Activated CD8-positive, alpha-beta T cell treated with anti-CD3 and anti-CD28 coated beads for 36 hours (primary cell): ENCODE measurements around the gene GOLGA2. TPM values are rescaled to one million over a fixed set of nuclear protein-coding genes. Genes with fewer than 3 reads are reported as not detected.

Source experiments
- ATAC-seq: fragments of 200-7000 bp; cut with Tn5 transposase; one replicate; pipeline ENCODE4 v1.10.0; 2021; ENCODE audit warnings: mild to moderate bottlenecking, moderate library complexity
- CTCF ChIA-PET: fragments of 350-600 bp; sonication (Branson Sonifier 250); formaldehyde crosslinking; loops from one replicate; lab custom pipeline; 2021; ENCODE audit warnings: antibody characterized with exemption; lab: Charles Lee
- POLR2A ChIA-PET: fragments of 350-600 bp; sonication (Branson Sonifier 250); formaldehyde crosslinking; loops from one replicate; lab custom pipeline; 2021; ENCODE audit warnings: antibody characterized with exemption; lab: Charles Lee
- DNase-seq: peaks from one replicate; pipeline ENCODE4 v3.0.0-alpha.2; 2020
- H3K27ac Mint-ChIP-seq: one replicate; pipeline ENCODE4 v1.8.0; 2021; ENCODE audit warnings: mild to moderate bottlenecking, mixed read lengths
- H3K27me3 Mint-ChIP-seq: one replicate; pipeline ENCODE4 v1.8.0; 2021; ENCODE audit warnings: mixed read lengths
- H3K36me3 Mint-ChIP-seq: one replicate; pipeline ENCODE4 v1.8.0; 2021; ENCODE audit warnings: low read depth, mixed read lengths
- H3K4me1 Mint-ChIP-seq: one replicate; pipeline ENCODE4 v1.8.0; 2021; ENCODE audit warnings: low read depth, mixed read lengths
- H3K4me3 Mint-ChIP-seq: one replicate; pipeline ENCODE4 v1.8.0; 2021; ENCODE audit warnings: mild to moderate bottlenecking, moderate library complexity, mixed read lengths
- H3K9me3 Mint-ChIP-seq: one replicate; pipeline ENCODE4 v1.8.0; 2021; ENCODE audit warnings: mixed read lengths
- intact Hi-C: fragments of 100-400 bp; cut with micrococcal nuclease; formaldehyde crosslinking; loops from one replicate; pipeline ENCODE4 v1.10.0; 2022
- microRNA-seq: library from miRNA; unstranded; fragments of <30 nt; microRNA quantifications from one replicate; pipeline ENCODE4 v1.2.0, GENCODE V29; 2022; ENCODE audit warnings: borderline microRNAs expressed, borderline replicate concordance
- total RNA-seq, 2 experiments: library from RNA; stranded (reverse); gene quantifications; one replicate each; pipeline ENCODE4 v1.2.3, GENCODE V29; 2021
- TF ChIP-seq, protein P1 (sequence below): fragments of 200-600 bp; IDR thresholded peaks from one replicate; pipeline ENCODE4 v1.8.0; 2022; ENCODE audit warnings: antibody characterized with exemption, mild to moderate bottlenecking

The GOLGA2 gene
- total RNA-seq, 2 experiments from 2014 or later, result 29.8 to 34.6 TPM

DNA sequence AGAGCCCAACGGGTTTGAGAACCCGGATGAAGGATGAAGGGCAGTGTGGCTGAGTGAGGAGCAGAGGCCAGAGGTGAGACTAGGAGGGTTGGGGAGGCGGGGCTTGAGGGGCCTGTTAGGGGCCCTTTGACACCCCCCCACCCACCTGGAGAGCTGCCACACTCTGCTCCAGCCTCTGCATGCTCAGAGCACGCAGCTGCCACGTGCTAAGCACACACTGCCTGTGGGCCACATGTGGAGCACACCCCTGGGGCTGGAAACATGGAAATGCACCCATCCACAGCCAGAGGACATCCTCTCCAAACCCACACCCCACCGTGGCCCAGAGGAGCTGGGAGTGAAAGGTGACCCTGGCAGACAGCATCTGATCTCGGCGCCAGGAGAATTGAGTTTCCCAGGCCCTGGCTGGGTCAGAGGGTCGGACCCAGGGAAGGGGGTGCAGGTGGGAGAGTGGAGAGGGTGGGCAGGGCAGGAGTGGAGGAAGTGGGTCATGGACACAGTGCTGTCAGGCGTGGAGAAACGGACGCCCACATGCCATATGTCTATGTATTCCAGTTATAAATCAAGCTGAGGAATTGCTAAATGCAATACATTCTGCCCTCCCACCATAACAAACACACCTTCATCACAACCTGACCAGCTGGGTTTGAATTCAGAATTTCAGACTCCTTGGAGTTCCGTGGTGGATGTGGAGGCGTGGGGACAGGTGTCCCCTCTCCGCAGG lies 66.7 kb downstream of the GOLGA2 start:
- POLR2A ChIA-PET, result no interaction called here
- peaks cover 10% of the 10 kb centered on the region for H3K27me3 Mint-ChIP-seq
- intact Hi-C loops, result no loop called here
- H3K36me3 Mint-ChIP-seq, result no peaks in the 10 kb centered on the region
- TF ChIP-seq, protein P1, sequence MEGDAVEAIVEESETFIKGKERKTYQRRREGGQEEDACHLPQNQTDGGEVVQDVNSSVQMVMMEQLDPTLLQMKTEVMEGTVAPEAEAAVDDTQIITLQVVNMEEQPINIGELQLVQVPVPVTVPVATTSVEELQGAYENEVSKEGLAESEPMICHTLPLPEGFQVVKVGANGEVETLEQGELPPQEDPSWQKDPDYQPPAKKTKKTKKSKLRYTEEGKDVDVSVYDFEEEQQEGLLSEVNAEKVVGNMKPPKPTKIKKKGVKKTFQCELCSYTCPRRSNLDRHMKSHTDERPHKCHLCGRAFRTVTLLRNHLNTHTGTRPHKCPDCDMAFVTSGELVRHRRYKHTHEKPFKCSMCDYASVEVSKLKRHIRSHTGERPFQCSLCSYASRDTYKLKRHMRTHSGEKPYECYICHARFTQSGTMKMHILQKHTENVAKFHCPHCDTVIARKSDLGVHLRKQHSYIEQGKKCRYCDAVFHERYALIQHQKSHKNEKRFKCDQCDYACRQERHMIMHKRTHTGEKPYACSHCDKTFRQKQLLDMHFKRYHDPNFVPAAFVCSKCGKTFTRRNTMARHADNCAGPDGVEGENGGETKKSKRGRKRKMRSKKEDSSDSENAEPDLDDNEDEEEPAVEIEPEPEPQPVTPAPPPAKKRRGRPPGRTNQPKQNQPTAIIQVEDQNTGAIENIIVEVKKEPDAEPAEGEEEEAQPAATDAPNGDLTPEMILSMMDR, result no peak
- H3K27ac Mint-ChIP-seq, result no peak overlapping the region
- H3K4me3 Mint-ChIP-seq, result no peak overlapping the region
- no peaks in the 10 kb centered on the region for H3K9me3 Mint-ChIP-seq
- peaks cover 2% of the 10 kb centered on the region for H3K4me1 Mint-ChIP-seq
- no peak for ATAC-seq
- DNase-seq, result no peak
- CTCF ChIA-PET, result interaction anchor here (1.0 to 1.2 kb wide), 2 partner anchors 10 to 16 kb away, joined by 3 read pairs; no protein-coding TSS in a partner anchor

DNA sequence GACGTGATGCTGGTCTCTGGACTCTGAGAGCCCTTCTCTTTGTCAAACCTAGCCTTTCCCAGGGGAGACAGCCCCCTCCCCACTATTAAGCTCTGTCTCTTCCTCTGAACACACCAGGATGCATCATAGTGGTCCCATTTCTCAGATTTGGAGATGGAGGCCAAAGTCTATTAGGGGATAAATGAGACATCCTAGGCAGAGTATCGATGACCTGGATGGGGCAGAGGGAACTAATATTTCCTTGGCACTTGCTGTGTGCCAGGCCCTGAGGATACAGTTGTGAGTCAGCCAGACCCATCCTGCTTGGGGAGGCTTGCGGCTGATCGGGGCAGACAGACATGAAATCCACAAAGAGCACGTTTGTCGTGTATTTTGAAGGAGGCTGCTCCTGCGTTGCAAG lies 67.4 kb downstream of the GOLGA2 start:
- DNase-seq, result no peak
- ATAC-seq, result no peak
- H3K36me3 Mint-ChIP-seq, result no peaks in the 10 kb centered on the region
- intact Hi-C loops, result no loop called here
- ChIA-PET CTCF (interaction anchor here (1.2 to 1.3 kb wide), 2 partner anchors 15 to 47 kb away, joined by 3 read pairs; no protein-coding TSS in a partner anchor), POLR2A (no interaction called here)
- peaks cover 10% of the 10 kb centered on the region for H3K27me3 Mint-ChIP-seq
- no peak overlapping the region for H3K4me3 Mint-ChIP-seq
- TF ChIP-seq, protein P1, result no peak
- no peaks in the 10 kb centered on the region for H3K9me3 Mint-ChIP-seq
- H3K27ac Mint-ChIP-seq, result no peak overlapping the region
- H3K4me1 Mint-ChIP-seq, result peaks cover 3% of the 10 kb centered on the region

DNA sequence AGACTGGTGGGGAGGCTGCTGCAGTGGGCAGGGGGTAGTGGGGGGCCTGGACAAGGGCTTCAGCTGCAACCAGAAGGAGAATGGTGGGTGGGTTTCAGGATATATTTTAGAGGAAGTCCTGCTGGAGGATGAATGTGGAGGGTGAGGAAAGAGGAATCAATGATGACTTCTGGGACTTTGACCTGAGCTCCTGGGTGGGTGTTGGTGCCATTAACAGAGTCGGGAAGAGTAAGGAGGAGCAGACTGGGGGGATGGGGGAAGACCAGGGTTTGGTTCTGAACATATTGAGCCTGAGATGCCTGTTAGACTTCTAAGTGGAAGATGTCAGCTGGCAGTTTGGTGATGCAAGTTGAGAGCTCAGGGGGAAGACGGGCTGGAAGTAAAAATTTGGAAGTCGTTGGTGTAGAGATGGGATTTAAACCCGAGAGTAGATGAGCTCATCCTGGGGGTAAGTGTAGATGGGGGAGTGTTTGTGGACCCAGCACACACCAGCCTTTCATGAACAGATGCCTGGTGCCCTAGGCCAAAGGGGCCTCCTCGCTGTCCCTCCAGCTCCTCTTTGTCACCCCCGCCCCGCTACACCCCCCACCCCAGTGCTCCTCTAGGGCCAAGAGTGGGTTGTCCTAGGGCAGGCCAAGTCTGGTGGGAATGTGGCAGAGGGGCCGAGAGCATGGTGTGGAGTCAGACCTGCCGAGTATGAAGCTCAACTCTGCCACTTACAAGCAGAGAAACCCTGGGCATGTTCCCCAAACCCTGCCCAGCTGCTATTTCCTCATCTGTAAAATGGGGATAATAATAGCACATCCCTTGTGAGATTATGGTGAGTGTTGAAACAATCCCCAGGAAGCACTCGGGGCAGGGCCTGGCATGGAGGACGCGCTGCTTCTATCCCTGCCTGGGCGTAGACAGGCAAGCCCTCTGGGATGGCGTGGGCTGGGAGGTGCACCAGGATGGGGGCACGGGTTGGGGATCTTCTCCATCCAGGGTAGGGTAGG lies 68.6 kb downstream of the GOLGA2 start:
- H3K36me3 Mint-ChIP-seq, result no peaks in the 10 kb centered on the region
- DNase-seq (no peak), ATAC-seq (no peak)
- no peak overlapping the region for H3K4me3 Mint-ChIP-seq
- H3K9me3 Mint-ChIP-seq, result no peaks in the 10 kb centered on the region
- H3K4me1 Mint-ChIP-seq, result peaks cover 11% of the 10 kb centered on the region
- TF ChIP-seq, protein P1, result no peak
- H3K27me3 Mint-ChIP-seq, result peaks cover 9% of the 10 kb centered on the region
- POLR2A ChIA-PET, result interaction anchor here (1.0 to 1.7 kb wide), 4 partner anchors 9 to 134 kb away, joined by 3 to 4 read pairs (median 4); no protein-coding TSS in a partner anchor
- CTCF ChIA-PET, result interaction anchor here (0.9 to 1.3 kb wide), 4 partner anchors 16 to 134 kb away, joined by 3 to 4 read pairs (median 4); partner anchors contain the start of gene CIZ1
- intact Hi-C loops, result no loop called here
- no peak overlapping the region for H3K27ac Mint-ChIP-seq

DNA sequence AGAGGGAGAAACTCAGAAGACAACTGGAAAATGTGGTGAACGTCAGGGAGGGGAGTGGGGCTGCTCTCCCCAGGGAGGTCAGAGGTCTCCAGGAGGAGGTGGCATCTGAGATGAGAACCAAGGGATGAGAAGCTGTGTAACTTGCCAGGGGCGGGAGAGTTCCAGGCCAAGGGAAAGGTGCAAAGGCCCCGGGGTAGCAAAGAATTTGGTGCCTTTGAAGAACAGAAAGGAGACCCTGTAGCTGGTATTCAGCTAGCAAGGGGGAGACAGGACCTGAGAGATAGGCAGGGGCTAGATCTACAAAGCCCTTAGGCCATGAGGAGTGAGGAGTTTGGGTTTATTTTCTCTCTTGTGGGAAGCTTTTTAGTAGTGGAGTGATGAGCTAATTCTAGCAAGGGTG lies 69.3 kb downstream of the GOLGA2 start:
- H3K4me1 Mint-ChIP-seq, result peaks cover 18% of the 10 kb centered on the region
- H3K27me3 Mint-ChIP-seq, result peaks cover 9% of the 10 kb centered on the region
- no peak for ATAC-seq
- TF ChIP-seq, protein P1, result no peak
- H3K4me3 Mint-ChIP-seq, result no peak overlapping the region
- no peak overlapping the region for H3K27ac Mint-ChIP-seq
- intact Hi-C loops, result no loop called here
- H3K9me3 Mint-ChIP-seq, result no peaks in the 10 kb centered on the region
- ChIA-PET POLR2A (interaction anchor here (1.0 to 1.7 kb wide), 4 partner anchors 9 to 135 kb away, joined by 3 to 4 read pairs (median 4); no protein-coding TSS in a partner anchor), CTCF (interaction anchor here (0.9 to 1.3 kb wide), 3 partner anchors 16 to 135 kb away, joined by 3 to 4 read pairs (median 4); partner anchors contain the start of gene CIZ1)
- no peaks in the 10 kb centered on the region for H3K36me3 Mint-ChIP-seq
- DNase-seq, result no peak

Small RNAs within 50 kb of the gene (microRNA-seq; reads per million reads assigned to microRNA genes)
- gene MIR199B (9.1 reads per million, percentile 32 among the genes with 10 or more reads in this experiment), gene MIR3154 (not detected)

Other genes starting within 250 kb of the GOLGA2 start
- gene NAIF1, start 208.7 kb downstream of the GOLGA2 start, total RNA-seq, result 10 to 100 TPM in 1 of 2 experiments, 1 to 10 TPM in 1; 8.4 to 11.8 TPM
- 10 to 100 TPM; 12.9 to 14.6 TPM for gene SLC25A25, start 207.8 kb downstream of the GOLGA2 start, total RNA-seq
- 10 to 100 TPM; 40.8 to 49.5 TPM for gene PTGES2, start 148.3 kb downstream of the GOLGA2 start, total RNA-seq
- not detected for gene LCN2, start 126.6 kb downstream of the GOLGA2 start, total RNA-seq
- gene BBLN, start 115.7 kb downstream of the GOLGA2 start, total RNA-seq, result 100 to 1,000 TPM; 127 to 132 TPM
- gene CIZ1, start 84.4 kb downstream of the GOLGA2 start, total RNA-seq, result 10 to 100 TPM; 75.7 to 77.1 TPM
- under 1 TPM; 0.36 to 0.59 TPM for gene DNM1, start 72.6 kb downstream of the GOLGA2 start, total RNA-seq
- 10 to 100 TPM; 12.4 to 13.3 TPM for gene SWI5, start 269 bp upstream of the GOLGA2 start, total RNA-seq
- 10 to 100 TPM; 29.7 to 30.1 TPM for gene TRUB2, start 46.4 kb upstream of the GOLGA2 start, total RNA-seq
- 10 to 100 TPM; 31.9 to 33.5 TPM for gene COQ4, start 46.8 kb upstream of the GOLGA2 start, total RNA-seq
- 10 to 100 TPM; 10.5 to 11.2 TPM for gene SLC27A4, start 64.5 kb upstream of the GOLGA2 start, total RNA-seq
- 10 to 100 TPM; 56.3 to 60.2 TPM for gene URM1, start 95.4 kb upstream of the GOLGA2 start, total RNA-seq
- gene CERCAM, start 144.8 kb upstream of the GOLGA2 start, total RNA-seq, result 1 to 10 TPM; 3.3 to 3.5 TPM
- gene ODF2, start 180.0 kb upstream of the GOLGA2 start, total RNA-seq, result 10 to 100 TPM; 79.3 to 83.6 TPM
- gene GLE1, start 228.7 kb upstream of the GOLGA2 start, total RNA-seq, result 10 to 100 TPM; 46.8 to 48.2 TPM